KMS-11 (cell line): ENCODE results near the gene PTTG2.

Experiments
- H2AFZ ChIP-seq: fragments of 200-600 bp; sonication (generic); 2 replicates; pipeline ENCODE4 v1.6.1; 2016; ENCODE audit warnings: antibody characterized with exemption, mixed run types, low read depth
- H3K27ac ChIP-seq: fragments of 200-600 bp; sonication (generic); 2 replicates; pipeline ENCODE4 v1.6.1; 2016; ENCODE audit warnings: mild to moderate bottlenecking, mixed run types
- H3K27me3 ChIP-seq: fragments of 200-600 bp; sonication (generic); 2 replicates; pipeline ENCODE4 v1.6.1; 2017; ENCODE audit warnings: mild to moderate bottlenecking, low read depth, mixed run types, moderate library complexity; ENCODE audit not compliant: insufficient read depth
- H3K36me3 ChIP-seq: fragments of 200-600 bp; sonication (generic); 2 replicates; pipeline ENCODE4 v1.6.1; 2017; ENCODE audit warnings: mild to moderate bottlenecking, mixed run types; ENCODE audit not compliant: insufficient read depth
- H3K4me1 ChIP-seq: fragments of 200-600 bp; sonication (generic); 2 replicates; pipeline ENCODE4 v1.6.1; 2016; ENCODE audit warnings: mild to moderate bottlenecking, low read depth, mixed run types; ENCODE audit not compliant: poor library complexity, severe bottlenecking
- H3K4me2 ChIP-seq: fragments of 200-600 bp; sonication (generic); 2 replicates; pipeline ENCODE4 v1.7.0; 2016; ENCODE audit warnings: mild to moderate bottlenecking, mixed run types
- H3K4me3 ChIP-seq: fragments of 200-600 bp; sonication (generic); IDR thresholded peaks from 2 replicates; pipeline ENCODE4 v1.6.1; 2017; ENCODE audit warnings: low read depth, low read length, mixed read lengths; ENCODE audit not compliant: insufficient read depth
- H3K79me2 ChIP-seq: fragments of 200-600 bp; sonication (generic); 2 replicates; pipeline ENCODE4 v1.6.1; 2016; ENCODE audit warnings: low read depth, mixed run types; ENCODE audit not compliant: insufficient read depth
- H3K9ac ChIP-seq: fragments of 200-600 bp; sonication (generic); 2 replicates; pipeline ENCODE4 v1.6.1; 2016; ENCODE audit warnings: mild to moderate bottlenecking, mixed run types
- H4K20me1 ChIP-seq: fragments of 200-600 bp; sonication (generic); 2 replicates; pipeline ENCODE4 v1.6.1; 2016; ENCODE audit warnings: mild to moderate bottlenecking, mixed run types; ENCODE audit not compliant: insufficient read depth
- CTCF ChIP-seq: fragments of 200-600 bp; sonication (generic); conservative IDR thresholded peaks from 2 replicates; pipeline ENCODE4 v1.6.1; 2017; ENCODE audit warnings: low read depth, mild to moderate bottlenecking, antibody characterized with exemption, low read length, moderate library complexity, mixed read lengths

The PTTG2 gene

GRCh38 chr4:38003102-38003501, 42.9 kb downstream of the PTTG2 start:
- no peak overlapping the region for H3K27ac ChIP-seq
- no peaks in the 10 kb centered on the region for H3K79me2 ChIP-seq
- H3K36me3 ChIP-seq: no peaks in the 10 kb centered on the region
- no peak overlapping the region for H3K9ac ChIP-seq
- no peak for TF ChIP-seq CTCF
- no peak overlapping the region for H3K4me2 ChIP-seq
- H3K4me1 ChIP-seq: no peaks in the 10 kb centered on the region
- H2AFZ ChIP-seq: no peak overlapping the region
- no peaks in the 10 kb centered on the region for H4K20me1 ChIP-seq
- H3K27me3 ChIP-seq: no peaks in the 10 kb centered on the region
- no peak overlapping the region for H3K4me3 ChIP-seq

GRCh38 chr4:38003628-38004027, 43.4 kb downstream of the PTTG2 start:
- Histone ChIP-seq H3K79me2 (no peaks in the 10 kb centered on the region), H3K27ac (no peak overlapping the region), H3K9ac (no peak overlapping the region), H3K4me2 (no peak overlapping the region), H3K4me3 (no peak overlapping the region), H3K27me3 (no peaks in the 10 kb centered on the region), H4K20me1 (no peaks in the 10 kb centered on the region), H2AFZ (no peak overlapping the region), H3K36me3 (no peaks in the 10 kb centered on the region), H3K4me1 (no peaks in the 10 kb centered on the region)
- TF ChIP-seq CTCF: no peak

GRCh38 chr4:38004062-38004461, 43.9 kb downstream of the PTTG2 start:
- Histone ChIP-seq H3K36me3 (no peaks in the 10 kb centered on the region), H3K9ac (no peak overlapping the region), H2AFZ (no peak overlapping the region), H4K20me1 (no peaks in the 10 kb centered on the region), H3K27ac (no peak overlapping the region), H3K79me2 (no peaks in the 10 kb centered on the region), H3K4me2 (no peak overlapping the region), H3K27me3 (no peaks in the 10 kb centered on the region), H3K4me1 (no peaks in the 10 kb centered on the region), H3K4me3 (no peak overlapping the region)
- TF ChIP-seq CTCF: no peak

GRCh38 chr4:38004887-38005286, 44.7 kb downstream of the PTTG2 start:
- Histone ChIP-seq H3K4me2 (no peak overlapping the region), H3K4me1 (no peaks in the 10 kb centered on the region), H3K4me3 (no peak overlapping the region), H3K27me3 (no peaks in the 10 kb centered on the region), H3K9ac (no peak overlapping the region), H4K20me1 (no peaks in the 10 kb centered on the region), H3K79me2 (no peaks in the 10 kb centered on the region), H3K36me3 (no peaks in the 10 kb centered on the region), H3K27ac (no peak overlapping the region), H2AFZ (no peak overlapping the region)
- no peak for TF ChIP-seq CTCF

- no peak overlapping the region for H3K4me3 ChIP-seq
- no peaks in the 10 kb centered on the region for H4K20me1 ChIP-seq
- no peaks in the 10 kb centered on the region for H3K36me3 ChIP-seq
- H3K79me2 ChIP-seq: no peaks in the 10 kb centered on the region
- no peak for TF ChIP-seq CTCF
- no peaks in the 10 kb centered on the region for H3K4me1 ChIP-seq
- H3K27me3 ChIP-seq: no peaks in the 10 kb centered on the region
- no peak overlapping the region for H2AFZ ChIP-seq
- no peak overlapping the region for H3K9ac ChIP-seq
- H3K27ac ChIP-seq: no peak overlapping the region
- H3K4me2 ChIP-seq: no peak overlapping the region
These were observed 45.4 kb downstream of the PTTG2 start for GRCh38 chr4:38005637-38006036.
